GM19240 (cell line): Measurements from ENCODE around the gene CDK13.

ENCODE experiments used
- DNase-seq: peaks from one replicate; pipeline ENCODE4 v3.0.0; 2011; ENCODE audit warnings: low spot score; ENCODE audit not compliant: insufficient read length

The CDK13 gene

DNA sequence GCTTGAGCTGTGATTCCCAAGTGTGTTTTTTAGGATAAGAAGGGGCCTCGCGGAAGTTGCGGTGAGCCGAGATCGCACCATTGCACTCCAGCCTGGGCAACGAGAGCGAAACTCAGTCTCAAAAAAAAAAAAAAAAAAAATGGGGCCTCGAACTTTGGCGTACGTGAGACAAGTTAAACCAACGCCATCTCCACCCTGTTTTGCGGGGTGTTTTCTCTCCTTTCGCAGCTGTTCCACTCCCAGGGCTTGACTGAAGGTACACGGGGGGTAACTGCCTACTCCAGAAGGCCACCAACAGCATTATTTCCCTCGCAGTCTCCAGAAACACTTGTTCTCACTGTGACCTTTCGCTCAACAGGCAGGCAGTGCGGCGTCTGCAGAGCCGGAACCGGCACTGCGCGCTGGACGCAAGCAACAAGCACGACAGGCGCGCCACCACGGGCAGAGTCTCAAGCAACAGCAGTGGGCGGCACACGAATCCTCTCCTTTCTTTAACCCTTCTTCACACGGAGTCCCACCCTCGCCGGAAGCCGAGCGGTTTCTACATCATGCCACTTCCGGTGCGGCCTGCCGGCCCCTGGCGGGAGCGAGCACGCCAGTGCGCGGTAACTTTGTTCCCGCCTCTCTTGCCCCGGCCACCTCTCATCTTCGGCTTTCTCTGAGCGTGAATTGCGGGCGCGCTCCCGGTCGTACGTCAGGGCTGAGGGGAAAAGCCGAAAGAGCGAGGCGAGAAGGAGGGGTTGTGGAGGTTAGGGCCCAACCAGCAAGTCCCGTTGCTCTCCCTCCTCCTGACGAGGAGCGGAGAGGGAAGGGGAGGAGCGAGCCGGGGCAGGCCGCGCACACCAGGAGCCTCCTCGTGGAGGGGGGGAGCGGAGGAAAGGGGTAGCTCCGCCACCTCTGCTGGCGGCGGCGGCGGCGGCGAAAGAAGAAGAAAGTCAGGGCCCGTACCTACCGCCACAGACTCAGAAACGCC, 814 bp upstream of the CDK13 start:
- DNase-seq, result peak; percentile 84

DNA sequence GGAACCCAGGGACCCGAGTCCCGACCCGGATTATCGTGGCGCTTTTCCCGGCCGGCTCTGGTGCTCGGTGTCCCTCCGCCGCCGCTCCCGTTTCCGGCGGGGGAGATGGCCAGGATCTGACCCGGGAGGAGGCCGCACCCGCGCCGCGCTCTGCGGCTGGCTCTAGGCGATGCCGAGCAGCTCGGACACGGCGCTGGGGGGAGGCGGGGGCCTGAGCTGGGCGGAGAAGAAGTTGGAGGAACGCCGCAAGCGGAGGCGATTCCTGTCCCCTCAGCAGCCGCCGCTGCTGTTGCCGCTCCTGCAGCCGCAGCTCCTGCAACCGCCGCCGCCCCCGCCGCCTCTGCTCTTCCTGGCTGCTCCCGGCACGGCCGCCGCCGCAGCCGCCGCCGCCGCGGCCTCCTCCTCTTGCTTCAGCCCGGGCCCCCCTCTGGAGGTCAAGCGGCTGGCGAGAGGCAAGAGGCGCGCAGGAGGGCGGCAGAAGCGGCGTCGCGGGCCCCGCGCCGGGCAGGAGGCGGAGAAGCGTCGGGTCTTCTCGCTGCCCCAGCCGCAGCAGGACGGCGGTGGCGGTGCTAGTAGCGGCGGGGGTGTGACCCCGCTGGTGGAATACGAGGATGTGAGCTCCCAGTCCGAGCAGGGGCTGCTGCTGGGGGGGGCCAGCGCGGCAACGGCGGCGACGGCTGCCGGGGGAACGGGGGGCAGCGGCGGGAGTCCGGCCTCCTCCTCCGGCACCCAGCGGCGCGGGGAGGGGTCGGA, 593 bp downstream of the CDK13 start:
- no peak for DNase-seq

DNA sequence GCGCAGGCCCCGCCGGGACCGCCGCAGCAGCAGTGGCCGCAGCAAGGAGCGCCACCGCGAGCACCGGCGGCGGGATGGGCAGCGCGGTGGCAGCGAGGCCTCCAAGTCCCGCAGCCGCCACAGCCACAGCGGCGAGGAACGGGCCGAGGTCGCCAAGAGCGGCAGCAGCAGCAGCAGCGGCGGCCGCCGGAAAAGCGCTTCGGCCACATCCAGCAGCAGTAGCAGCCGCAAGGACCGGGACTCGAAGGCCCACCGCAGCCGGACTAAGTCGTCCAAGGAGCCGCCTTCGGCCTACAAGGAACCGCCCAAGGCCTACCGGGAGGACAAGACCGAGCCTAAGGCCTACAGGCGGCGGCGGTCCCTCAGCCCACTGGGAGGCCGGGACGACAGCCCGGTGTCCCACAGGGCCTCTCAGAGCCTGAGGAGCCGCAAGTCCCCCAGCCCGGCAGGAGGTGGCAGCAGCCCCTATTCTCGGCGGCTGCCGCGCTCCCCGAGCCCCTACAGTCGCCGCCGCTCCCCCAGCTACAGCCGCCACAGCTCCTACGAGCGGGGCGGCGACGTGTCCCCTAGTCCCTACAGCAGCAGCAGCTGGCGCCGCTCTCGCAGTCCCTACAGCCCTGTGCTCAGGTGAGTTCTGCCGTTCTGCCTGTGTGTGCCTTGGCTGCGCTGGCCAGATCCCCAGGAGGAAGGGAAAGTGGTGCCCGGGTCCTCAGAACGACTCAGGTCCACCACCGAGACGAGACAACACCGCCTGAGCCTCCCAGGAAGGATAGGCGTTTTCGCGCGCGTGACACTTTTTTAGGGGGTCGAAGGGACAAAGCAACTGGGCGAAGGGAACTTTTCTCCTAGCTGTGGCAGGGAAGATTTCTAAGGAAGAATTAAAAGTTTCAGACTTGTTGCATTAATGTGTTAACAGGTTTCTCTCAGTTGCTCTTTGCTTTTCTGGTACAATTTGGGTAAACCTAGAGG, 1.5 kb downstream of the CDK13 start:
- DNase-seq, result no peak

DNA sequence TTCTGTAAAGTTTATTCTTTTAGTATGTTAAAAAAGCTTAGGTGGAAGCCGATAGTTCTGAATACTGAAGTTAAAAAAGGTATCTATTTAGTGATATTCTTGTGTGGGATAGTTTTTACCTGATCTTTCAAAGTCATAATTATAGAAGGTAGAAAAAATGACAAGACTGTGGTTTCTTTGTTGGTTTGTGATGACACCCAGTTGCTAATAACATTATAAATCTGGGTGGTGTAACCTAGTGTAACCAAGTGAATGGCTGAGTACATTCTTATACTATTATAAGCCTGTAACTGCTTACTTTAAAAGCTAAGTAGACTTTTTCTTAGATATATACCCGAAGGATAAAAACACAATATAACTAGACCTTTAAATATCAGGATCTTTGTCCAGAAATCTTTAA, 2.3 kb downstream of the CDK13 start:
- no peak for DNase-seq

DNA sequence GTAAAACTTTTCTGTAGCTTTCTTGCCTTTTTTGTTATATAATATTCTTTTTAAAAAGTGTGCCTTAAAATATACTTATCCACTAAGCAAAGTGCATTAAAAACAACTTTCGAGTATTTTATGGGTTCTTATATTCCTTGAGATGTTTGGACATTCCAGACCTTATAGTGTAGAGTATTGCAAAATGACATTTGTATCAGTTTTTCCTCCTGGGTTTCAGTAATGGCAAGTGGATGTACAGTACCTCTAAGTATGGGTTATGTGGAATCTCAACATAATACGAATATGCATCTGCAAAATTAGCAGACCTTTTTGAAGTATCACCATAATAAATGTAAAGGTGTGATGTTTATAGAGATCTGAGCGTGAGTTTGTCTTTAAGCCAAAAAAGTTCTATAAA, 2.7 kb downstream of the CDK13 start:
- DNase-seq, result no peak

DNA sequence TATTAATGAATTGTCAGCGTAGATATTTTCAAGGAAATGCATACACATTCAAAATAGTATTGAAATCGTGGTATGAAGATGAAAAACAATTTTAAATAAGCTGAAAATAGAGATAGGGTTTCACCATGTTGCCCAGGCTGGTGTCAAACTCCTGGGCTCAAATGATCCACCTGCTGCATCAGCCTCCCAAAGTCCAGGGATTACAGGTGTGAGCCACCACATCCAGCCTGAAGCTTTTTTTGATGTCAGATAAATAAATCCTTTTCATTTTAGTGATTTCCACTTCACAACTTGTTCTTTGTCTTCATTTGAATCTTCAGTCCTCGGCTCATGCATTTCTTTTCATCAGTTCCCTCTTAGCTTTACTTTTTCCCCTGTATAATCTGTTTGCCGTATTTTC, 4.6 kb downstream of the CDK13 start:
- no peak for DNase-seq

DNA sequence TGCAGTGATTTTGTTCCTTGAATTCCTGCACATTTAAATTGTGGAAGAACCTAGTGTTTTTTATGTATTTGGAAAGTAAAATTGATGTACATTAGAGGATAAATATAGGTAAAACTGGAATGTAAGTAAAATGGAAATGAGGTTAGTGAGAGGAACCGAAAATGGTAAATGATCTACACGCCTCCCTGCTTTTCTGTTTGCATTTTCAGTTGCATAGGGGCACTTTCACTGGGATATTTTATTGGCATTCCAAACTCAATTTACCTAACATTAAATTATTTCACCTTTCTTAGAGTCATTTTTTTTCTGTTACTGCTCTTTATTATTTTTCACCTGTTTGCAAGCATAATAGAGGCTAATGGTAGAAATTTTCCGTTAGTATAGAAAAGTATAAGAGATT, 8.0 kb downstream of the CDK13 start:
- no peak for DNase-seq

DNA sequence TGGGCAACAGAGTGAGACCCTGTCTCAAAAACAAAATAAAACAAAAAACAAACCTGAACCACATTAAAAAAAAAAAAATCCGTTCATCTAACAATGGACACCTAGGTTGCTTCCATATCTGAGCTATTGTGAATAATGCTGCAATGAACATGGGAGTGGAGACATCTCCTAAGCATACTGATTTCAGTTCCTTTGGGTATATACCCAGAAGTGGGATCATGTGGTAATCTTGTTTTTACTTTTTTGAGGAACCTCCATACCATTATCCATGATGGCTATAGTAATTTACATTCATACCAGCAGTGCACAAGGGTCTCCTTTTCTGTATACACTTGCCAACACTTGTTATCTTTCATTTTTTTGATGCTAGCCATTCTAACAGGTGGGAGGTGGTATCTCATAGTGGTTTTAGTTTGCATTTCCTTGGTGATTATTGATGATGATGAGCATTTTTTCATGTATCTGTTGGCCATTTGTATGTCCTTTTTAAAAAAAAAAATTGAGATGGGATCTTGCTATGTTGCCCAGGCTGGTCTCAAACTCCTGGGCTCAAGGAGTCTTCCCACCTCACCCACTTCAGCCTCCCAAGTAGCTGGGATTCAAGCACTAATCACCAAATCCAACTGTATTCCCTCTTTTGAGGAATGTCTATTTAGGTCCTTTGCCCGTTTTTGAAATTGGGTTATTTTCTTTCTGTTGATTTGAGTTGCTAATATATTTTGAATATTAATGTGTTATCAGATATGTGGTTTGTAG, 17.5 kb downstream of the CDK13 start:
- DNase-seq, result no peak

DNA sequence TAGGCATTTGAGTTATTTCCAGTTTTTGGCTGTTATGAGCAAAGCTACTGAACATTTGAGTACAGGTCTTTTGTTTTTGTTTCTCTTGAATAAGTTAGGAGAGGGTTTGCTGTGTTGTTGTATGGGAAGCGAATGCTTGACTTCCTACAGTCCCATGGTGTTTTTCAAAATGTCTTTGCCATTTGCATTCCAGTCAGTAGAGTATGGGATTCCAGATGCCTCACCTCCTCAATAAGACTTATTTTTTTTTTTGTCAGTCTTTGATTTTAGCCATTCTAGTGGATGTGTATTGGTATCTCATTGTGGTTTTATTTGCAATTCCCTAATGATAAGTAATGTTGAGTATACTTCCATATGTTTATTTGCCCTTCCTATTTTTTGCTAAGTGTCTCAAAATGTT, 19.4 kb downstream of the CDK13 start:
- no peak for DNase-seq

DNA sequence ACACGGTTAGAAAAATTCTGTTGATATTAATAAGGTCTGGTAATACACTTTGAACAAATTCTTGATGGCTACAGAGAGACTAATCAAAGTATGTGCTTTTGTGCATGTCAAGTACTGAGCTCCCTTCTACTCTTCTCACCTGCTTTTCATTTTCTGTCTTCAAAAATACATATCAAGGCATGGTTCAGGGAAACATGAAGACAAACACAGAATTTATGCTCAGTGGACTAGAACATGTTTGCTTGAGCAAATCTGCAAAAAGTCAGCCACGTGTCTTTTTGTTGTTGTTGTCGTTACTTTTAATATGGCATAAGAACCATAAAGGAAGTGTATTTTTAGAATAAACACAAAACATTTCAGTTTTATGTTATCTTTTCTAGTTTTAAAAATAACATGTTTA, 21.9 kb downstream of the CDK13 start:
- no peak for DNase-seq

DNA sequence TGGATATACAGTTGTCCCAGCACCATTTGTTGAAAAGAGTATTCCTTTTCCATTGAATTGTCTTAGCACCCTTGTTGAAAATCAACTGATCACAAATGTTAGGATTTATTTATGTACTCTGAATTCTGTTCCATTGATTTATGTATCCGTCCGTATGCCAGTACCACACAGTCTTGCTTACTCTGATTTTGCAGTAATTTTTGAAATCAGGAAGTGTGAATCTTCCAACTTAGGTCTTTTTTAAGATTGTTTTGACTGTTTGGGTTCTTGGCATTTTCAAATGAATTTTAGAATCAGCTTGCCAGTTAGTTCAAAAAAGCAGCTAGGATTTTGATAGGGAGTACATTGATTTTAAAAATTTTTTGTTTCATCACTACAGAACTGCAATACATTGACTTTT, 23.7 kb downstream of the CDK13 start:
- no peak for DNase-seq

DNA sequence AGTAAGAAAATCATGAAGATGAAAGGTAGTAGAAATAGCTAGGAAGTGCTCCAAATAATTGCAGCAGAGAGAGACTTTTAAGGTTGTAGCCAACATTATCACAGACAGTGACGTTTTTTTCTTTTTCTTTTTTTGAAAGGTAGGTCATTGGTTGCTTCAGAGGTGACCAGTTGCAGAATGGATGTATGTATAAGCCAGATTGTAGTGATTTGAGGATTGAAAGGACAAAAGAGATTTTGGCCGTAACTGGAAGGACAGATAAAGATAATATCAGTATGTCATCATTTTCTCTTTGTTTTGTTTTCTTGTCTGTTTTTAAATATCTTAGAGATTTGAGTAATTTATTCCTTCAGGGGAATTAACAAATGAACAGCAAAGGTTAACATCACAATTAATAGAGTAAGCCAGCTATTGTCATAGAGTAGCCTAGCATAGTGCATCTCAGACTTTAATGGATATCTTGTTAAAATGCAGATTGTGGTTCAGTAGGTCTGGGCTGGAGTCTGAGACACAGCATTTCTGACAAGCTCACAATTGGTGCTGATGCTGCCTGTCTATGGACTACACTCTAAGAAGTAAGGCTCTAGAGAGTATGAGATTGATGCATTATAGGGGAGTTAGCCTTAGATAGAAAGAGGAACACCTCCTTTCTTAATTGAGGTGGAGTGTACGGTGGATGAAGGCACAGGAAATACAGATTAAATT, 28.3 kb downstream of the CDK13 start:
- no peak for DNase-seq

DNA sequence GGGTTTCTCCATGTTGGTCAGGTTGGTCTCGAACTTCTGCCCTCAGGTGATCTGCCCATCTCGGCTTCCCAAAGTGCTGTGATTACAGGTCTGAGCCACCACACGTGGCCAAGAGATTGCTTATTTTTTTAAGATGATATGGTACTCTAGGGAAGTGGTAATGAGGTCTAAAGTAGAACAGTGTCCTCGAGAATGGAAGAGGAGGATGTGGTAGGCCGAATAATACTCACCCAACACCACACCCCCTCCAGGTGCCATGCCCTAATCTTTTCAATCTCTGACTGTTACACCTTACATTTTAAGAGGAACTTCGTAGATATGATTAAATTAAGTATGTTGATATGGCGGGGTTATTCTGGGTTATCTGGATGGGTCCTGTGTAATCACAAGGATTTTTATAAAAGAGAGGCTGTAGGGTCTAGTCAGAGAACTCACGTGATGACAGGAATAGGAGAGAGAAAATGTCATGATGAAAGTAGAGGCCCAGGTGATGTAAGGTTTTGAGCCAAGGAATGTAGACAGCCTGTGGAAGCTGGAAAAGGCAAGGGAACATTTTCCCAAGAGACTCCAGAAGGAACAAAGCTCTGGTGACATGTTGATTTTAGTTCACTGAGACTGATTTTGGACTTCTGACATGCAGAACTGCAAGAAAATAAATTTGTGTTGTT, 29.5 kb downstream of the CDK13 start:
- no peak for DNase-seq

DNA sequence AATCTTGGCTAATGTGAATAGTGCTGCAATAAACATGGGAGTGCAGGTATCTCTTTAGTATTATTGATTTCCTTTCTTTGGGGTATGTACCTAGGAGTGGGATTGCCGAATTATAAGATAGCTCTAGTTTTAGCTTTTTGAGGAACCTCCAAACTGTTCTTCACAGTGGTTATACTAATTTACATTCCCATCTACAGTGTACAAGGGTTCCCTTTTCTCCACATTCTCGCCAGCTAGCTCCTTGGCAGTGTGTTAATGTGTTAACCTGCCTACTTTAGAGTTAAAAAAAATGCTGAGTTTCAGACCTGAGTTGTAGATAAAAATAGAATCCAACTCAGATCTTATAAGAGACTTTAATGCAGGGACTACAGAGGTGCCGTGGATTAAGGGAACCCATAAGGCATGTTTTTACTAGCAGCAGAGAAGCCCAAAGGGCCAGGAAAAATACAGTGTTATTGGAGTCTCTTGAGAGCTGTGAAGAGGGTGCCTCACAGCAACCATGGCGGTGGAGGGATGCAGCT, 35.4 kb downstream of the CDK13 start:
- no peak for DNase-seq

DNA sequence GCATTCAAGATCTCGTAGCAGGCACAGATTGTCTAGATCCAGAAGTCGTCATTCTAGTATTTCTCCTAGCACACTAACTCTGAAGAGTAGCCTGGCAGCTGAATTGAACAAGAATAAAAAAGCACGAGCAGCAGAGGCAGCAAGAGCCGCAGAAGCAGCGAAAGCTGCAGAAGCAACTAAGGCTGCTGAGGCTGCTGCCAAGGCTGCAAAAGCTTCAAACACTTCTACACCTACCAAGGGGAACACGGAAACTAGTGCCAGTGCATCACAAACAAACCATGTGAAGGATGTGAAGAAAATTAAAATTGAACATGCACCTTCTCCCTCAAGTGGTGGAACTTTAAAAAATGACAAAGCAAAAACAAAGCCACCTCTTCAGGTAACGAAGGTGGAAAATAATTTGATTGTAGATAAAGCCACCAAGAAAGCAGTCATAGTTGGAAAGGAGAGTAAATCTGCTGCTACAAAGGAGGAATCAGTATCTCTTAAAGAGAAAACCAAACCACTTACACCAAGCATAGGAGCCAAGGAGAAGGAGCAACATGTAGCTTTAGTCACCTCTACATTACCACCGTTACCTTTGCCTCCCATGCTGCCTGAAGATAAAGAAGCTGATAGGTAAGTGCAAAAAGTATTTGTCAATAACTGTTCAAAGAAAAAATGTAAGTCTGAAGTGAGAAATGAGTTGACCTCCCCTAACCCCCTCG, 37.7 kb downstream of the CDK13 start:
- DNase-seq, result no peak

DNA sequence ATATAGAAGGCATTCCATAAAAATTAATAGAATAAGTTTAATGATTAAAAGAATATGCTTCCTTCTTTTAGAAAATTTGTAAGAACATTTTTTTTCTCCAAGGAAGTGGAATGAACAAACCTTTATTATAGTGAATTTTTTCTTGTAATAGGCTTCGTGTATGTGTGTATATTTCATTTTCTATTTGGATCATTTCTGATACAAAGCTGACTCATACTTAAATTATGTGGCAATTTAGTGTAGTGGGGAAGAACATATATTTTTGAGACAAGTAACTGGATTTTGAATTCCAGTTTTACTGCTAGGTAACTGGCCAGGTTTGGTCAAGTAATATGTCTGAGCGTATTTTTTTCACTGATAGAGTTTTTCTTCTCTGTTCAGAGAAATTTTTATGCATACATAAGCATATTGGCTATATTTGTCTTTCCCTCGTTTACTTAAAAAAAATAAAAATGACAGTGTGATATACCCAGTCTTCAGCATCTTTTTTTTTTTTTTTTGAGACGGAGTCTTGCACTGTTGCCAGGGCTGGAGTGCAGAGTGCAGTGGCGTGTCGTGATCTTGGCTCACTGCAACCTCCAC, 50.8 kb downstream of the CDK13 start:
- no peak for DNase-seq

DNA sequence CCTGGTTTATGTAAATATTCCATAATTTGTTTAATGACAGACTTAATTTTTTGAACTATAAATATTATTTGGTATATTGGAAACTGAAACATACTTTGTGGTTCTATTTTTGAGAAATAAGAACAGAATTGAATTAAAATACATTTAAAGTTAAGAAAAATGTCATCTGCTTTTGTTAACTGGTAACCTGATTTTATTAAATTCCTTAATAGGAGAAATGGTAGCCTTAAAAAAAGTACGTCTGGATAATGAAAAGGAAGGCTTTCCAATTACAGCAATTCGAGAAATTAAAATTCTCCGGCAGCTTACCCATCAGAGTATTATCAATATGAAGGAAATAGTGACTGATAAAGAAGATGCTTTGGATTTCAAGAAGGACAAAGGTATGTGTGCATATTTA, 51.6 kb downstream of the CDK13 start:
- DNase-seq, result no peak

DNA sequence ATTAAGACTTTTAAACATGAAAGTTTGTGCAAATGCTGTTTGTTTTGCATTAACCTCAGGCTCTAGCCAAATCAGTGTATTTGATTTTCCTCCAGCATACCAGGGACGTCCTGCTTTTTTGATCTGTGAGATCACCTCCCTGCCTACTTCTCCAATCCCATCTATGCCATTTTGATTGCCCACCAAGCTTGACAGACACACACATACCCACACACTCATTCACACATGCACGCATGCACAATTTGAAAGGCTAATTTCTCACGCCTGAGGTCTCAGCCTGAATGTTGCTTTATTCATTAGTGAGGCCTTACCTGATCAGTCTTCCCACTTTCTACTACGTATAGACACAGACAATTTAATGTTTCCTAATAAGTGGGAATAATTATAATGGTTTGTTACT, 53.5 kb downstream of the CDK13 start:
- no peak for DNase-seq
